SK-N-SH (cell line): ENCODE results near the gene SMNDC1. TPM values are rescaled to one million over a fixed set of nuclear protein-coding genes. Genes with fewer than 3 reads are reported as not detected.

Source experiments
- CTCF ChIA-PET: fragments of 300-600, 350-600 bp; formaldehyde crosslinking; extraction: SDS; loops from one replicate; lab custom pipeline; 2021; lab: Yijun Ruan, JAX
- POLR2A ChIA-PET: fragments of 350-600 bp; sonication (Branson Sonifier 250); formaldehyde crosslinking; extraction: SDS; loops from one replicate; lab custom pipeline; 2020; ENCODE audit warnings: antibody characterized with exemption, inconsistent platforms; lab: Yijun Ruan, JAX
- DNase-seq: peaks from one replicate; pipeline ENCODE4 v3.0.0; 2012
- H2AFZ ChIP-seq: fragments of 200-600 bp; sonication (generic); 2 replicates; pipeline ENCODE4 v1.8.1; 2016; ENCODE audit warnings: antibody characterized with exemption, mild to moderate bottlenecking, low read depth
- H3F3A ChIP-seq: fragments of 200-600 bp; sonication (generic); replicated peaks from 2 replicates; pipeline ENCODE3; 2016; ENCODE audit warnings: antibody characterized with exemption, mild to moderate bottlenecking; ENCODE audit not compliant: insufficient read depth
- H3K27ac ChIP-seq, 2 experiments: fragments of 200-500 bp in 1 of 2; fragments of 200-600 bp in 1 of 2; sonication (Bioruptor generic) in 1 of 2; sonication (generic), shearing (Covaris generic) in 1 of 2; 2 replicates each; pipeline versions ENCODE4 v1.5.1 to v1.6.1; 2014 to 2016; ENCODE audit warnings: low read depth in 2 of 2, inconsistent platforms in 1 of 2, low read length in 1 of 2, mild to moderate bottlenecking in 1 of 2, mixed read lengths in 1 of 2
- H3K27me3 ChIP-seq: fragments of 200-600 bp; sonication (generic), shearing (Covaris generic); 2 replicates; pipeline ENCODE4 v1.6.1; 2016; ENCODE audit warnings: mixed run types; ENCODE audit not compliant: insufficient read depth
- H3K36me3 ChIP-seq, 2 experiments: fragments of 200-500 bp in 1 of 2; fragments of 200-600 bp in 1 of 2; sonication (Bioruptor generic) in 1 of 2; sonication (generic) in 1 of 2; replicated peaks in 1 of 2; 2 replicates each; pipeline versions ENCODE3 to v1.5.1; 2014 to 2016; ENCODE audit warnings: low read length in 1 of 2, mild to moderate bottlenecking in 1 of 2; ENCODE audit not compliant: insufficient read depth in 2 of 2, control insufficient read depth in 1 of 2
- H3K4me1 ChIP-seq, 2 experiments: fragments of 200-500 bp in 1 of 2; fragments of 200-600 bp in 1 of 2; sonication (Bioruptor generic) in 1 of 2; sonication (generic), shearing (Covaris generic) in 1 of 2; 2 replicates each; pipeline versions ENCODE4 v1.5.1 to v1.6.1; 2014 to 2016; ENCODE audit warnings: low read depth in 1 of 2, low read length in 1 of 2, mixed run types in 1 of 2; ENCODE audit not compliant: insufficient read depth in 2 of 2, control insufficient read depth in 1 of 2
- H3K4me2 ChIP-seq: fragments of 200-600 bp; sonication (generic), shearing (Covaris generic); 2 replicates; pipeline ENCODE4 v1.6.1; 2017; ENCODE audit warnings: mixed run types
- H3K4me3 ChIP-seq, 2 experiments: fragments of 200-500 bp in 1 of 2; fragments of 200-600 bp in 1 of 2; sonication (Bioruptor generic) in 1 of 2; sonication (generic), shearing (Covaris generic) in 1 of 2; 2 replicates each; pipeline versions ENCODE4 v1.5.1 to v1.8.1; 2014 to 2016; ENCODE audit warnings: low read depth in 2 of 2, inconsistent platforms in 1 of 2, low read length in 1 of 2, mild to moderate bottlenecking in 1 of 2, mixed read lengths in 1 of 2, moderate library complexity in 1 of 2
- H3K79me2 ChIP-seq: fragments of 200-600 bp; sonication (generic); 2 replicates; pipeline ENCODE4 v1.8.1; 2017; ENCODE audit warnings: mild to moderate bottlenecking; ENCODE audit not compliant: insufficient read depth
- H3K9ac ChIP-seq: fragments of 200-600 bp; sonication (generic); 2 replicates; pipeline ENCODE4 v1.6.1; 2017; ENCODE audit warnings: mixed run types
- H3K9me2 ChIP-seq: fragments of 200-600 bp; sonication (generic); 2 replicates; pipeline ENCODE4 v1.6.1; 2017; ENCODE audit warnings: mixed run types
- H3K9me3 ChIP-seq: fragments of 200-600 bp; sonication (generic); 2 replicates; pipeline ENCODE4 v1.6.1; 2017; ENCODE audit warnings: mixed run types, mild to moderate bottlenecking, moderate library complexity
- H4K20me1 ChIP-seq: fragments of 200-600 bp; sonication (generic); 2 replicates; pipeline ENCODE4 v1.6.1; 2017; ENCODE audit warnings: mild to moderate bottlenecking, mixed run types; ENCODE audit not compliant: insufficient read depth
- CHD2 ChIP-seq: fragments of 150-350 bp; IDR thresholded peaks from 2 replicates; pipeline ENCODE4 v1.6.1; 2018; ENCODE audit warnings: low read length; ENCODE audit not compliant: partially characterized antibody
- EP300 ChIP-seq, 2 experiments: IDR thresholded peaks; 2 replicates each; pipeline versions ENCODE4 v1.4.0 to v1.6.1; 2012; ENCODE audit warnings: borderline replicate concordance in 1 of 2, low read depth in 1 of 2, low read length in 1 of 2
- EZH2phosphoT487 ChIP-seq: fragments of 200-600 bp; sonication (generic); IDR thresholded peaks from 2 replicates; pipeline ENCODE4 v1.6.1; 2017; ENCODE audit warnings: low read depth, mixed run types, mild to moderate bottlenecking, antibody characterized with exemption, moderate library complexity, borderline replicate concordance
- FOXJ3 ChIP-seq: sonication (generic); formaldehyde crosslinking; IDR thresholded peaks from 2 replicates; pipeline ENCODE4 v1.5.1; 2020; ENCODE audit warnings: mild to moderate bottlenecking, missing genetic modification reagents
- FOXM1 ChIP-seq: IDR thresholded peaks from 2 replicates; pipeline ENCODE4 v1.4.0; 2012; ENCODE audit warnings: low read depth, mild to moderate bottlenecking
- GATA2 ChIP-seq: sonication (generic); formaldehyde crosslinking; IDR thresholded peaks from 2 replicates; pipeline ENCODE4 v1.5.0; 2020; ENCODE audit warnings: mild to moderate bottlenecking, missing genetic modification reagents
- JUND ChIP-seq: IDR thresholded peaks from 2 replicates; pipeline ENCODE4 v1.4.0; 2012
- NRF1 ChIP-seq: IDR thresholded peaks from 2 replicates; pipeline ENCODE4 v1.6.1; 2012; ENCODE audit warnings: low read depth, mild to moderate bottlenecking, low read length
- RAD21 ChIP-seq: IDR thresholded peaks from 2 replicates; pipeline ENCODE4 v1.6.1; 2012; ENCODE audit warnings: mild to moderate bottlenecking, low read length
- RCOR1 ChIP-seq: fragments of 150-350 bp; IDR thresholded peaks from 2 replicates; pipeline ENCODE4 v1.6.1; 2017; ENCODE audit warnings: antibody characterized with exemption, low read length
- REST ChIP-seq: IDR thresholded peaks from 2 replicates; pipeline ENCODE4 v1.6.1; 2012; ENCODE audit warnings: mild to moderate bottlenecking, low read depth, low read length, moderate library complexity
- RFX5 ChIP-seq: IDR thresholded peaks from 2 replicates; pipeline ENCODE4 v1.6.1; 2012; ENCODE audit warnings: mild to moderate bottlenecking, improper control_type of control experiment, low read length
- RXRA ChIP-seq: IDR thresholded peaks from 2 replicates; pipeline ENCODE4 v1.4.0; 2012; ENCODE audit warnings: low read depth, mild to moderate bottlenecking, borderline replicate concordance
- SIN3A ChIP-seq: IDR thresholded peaks from 2 replicates; pipeline ENCODE4 v1.6.1; 2012; ENCODE audit warnings: low read depth, mild to moderate bottlenecking, low read length, moderate library complexity, borderline replicate concordance
- SMC3 ChIP-seq: IDR thresholded peaks from 2 replicates; pipeline ENCODE4 v1.6.1; 2012; ENCODE audit warnings: low read depth, low read length, improper control_type of control experiment
- TEAD4 ChIP-seq: IDR thresholded peaks from 2 replicates; pipeline ENCODE4 v1.4.0; 2012; ENCODE audit warnings: mild to moderate bottlenecking, borderline replicate concordance; ENCODE audit not compliant: insufficient read depth
- USF2 ChIP-seq: fragments of 150-350 bp; IDR thresholded peaks from 2 replicates; pipeline ENCODE4 v1.6.1; 2017; ENCODE audit warnings: antibody characterized with exemption, low read length, low read depth, borderline replicate concordance
- YY1 ChIP-seq: IDR thresholded peaks from 2 replicates; pipeline ENCODE4 v1.4.0; 2012; ENCODE audit warnings: low read depth, mild to moderate bottlenecking
- ZBTB33 ChIP-seq: IDR thresholded peaks from 2 replicates; pipeline ENCODE4 v1.4.0; 2012; ENCODE audit warnings: low read depth, borderline replicate concordance
- whole genome bisulfite sequencing: methylation state at CpG from one replicate; pipeline ENCODE4 v1.1.6; 2017; ENCODE audit warnings: low lambda C conversion rate; 5-methylcytosine and 5-hydroxymethylcytosine counted together
- polyA plus RNA-seq, 3 experiments: library from polyadenylated mRNA; depleted of rRNA; stranded (reverse); fragments of >200 nt; gene quantifications; 2 replicates each; pipeline ENCODE4 v1.2.3, GENCODE V29; 2012

Gene SMNDC1
- polyA plus RNA-seq, 1 of the 3 experiments (the other 2 are of a cell fraction): 13.3 TPM

- 86% methylated on average over 1 of the region's 1 CpG for WGBS
- Histone ChIP-seq H3K9me3 (no peaks in the 10 kb centered on the region), H3K4me1 (no peaks in the 10 kb centered on the region; a peak in 1 of 4 replicates), H3K36me3 (no peaks in the 10 kb centered on the region), H3K4me3 (no peak overlapping the region), H4K20me1 (no peaks in the 10 kb centered on the region), H3F3A (no peaks in the 10 kb centered on the region), H3K9ac (no peak overlapping the region), H3K27ac (no peak overlapping the region), H3K79me2 (no peaks in the 10 kb centered on the region)
- TF ChIP-seq NRF1: no peak
- no peak for TF ChIP-seq RCOR1
- no peak for TF ChIP-seq GATA2
- TF ChIP-seq SIN3A: no peak
- no peak for TF ChIP-seq TEAD4
- TF ChIP-seq USF2: no peak
- TF ChIP-seq RFX5: no peak
- no peak for TF ChIP-seq JUND
- TF ChIP-seq REST: no peak
- TF ChIP-seq RXRA: no peak
- TF ChIP-seq ZBTB33: no peak
- no peak for TF ChIP-seq SMC3
- TF ChIP-seq RAD21: no peak
- TF ChIP-seq EP300 (IDR thresholded peaks at IDR 0.05; ENCODE audit: borderline replicate concordance in 1 of 2, low read depth in 1 of 2, low read length in 1 of 2): no peak
- no peak for TF ChIP-seq EZH2phosphoT487
- no peak for TF ChIP-seq FOXM1
- TF ChIP-seq YY1: no peak
- no peak for TF ChIP-seq CHD2
- no peak for TF ChIP-seq FOXJ3 (CRISPR knock-in tag)
- TF ChIP-seq, all 33 proteins: peak for 0
- ChIA-PET CTCF (interaction anchor here (0.8 to 1.0 kb wide), 4 partner anchors 8 to 125 kb away, joined by 3 to 4 read pairs (median 4); no protein-coding TSS in a partner anchor), POLR2A (no interaction called here)
- Histone ChIP-seq H3K4me2 (no peak overlapping the region), H3K27me3 (no peaks in the 10 kb centered on the region), H3K9me2 (no peaks in the 10 kb centered on the region), H2AFZ (no peak overlapping the region)
- no peak for DNase-seq
These were observed 41.6 kb downstream of the SMNDC1 start for GRCh38 chr10:110263164-110263563.
